NCI-H1694 (cell line): Measurements from ENCODE around the gene LRRC14B.
"Not testable (repeated sequence)": the region's sequence is repeated elsewhere in the genome, so short reads cannot be mapped to it uniquely, and the experiment has no call there.

Experiments
- DNase-seq: peaks from one replicate; lab custom pipeline; 2025; lab: John Stamatoyannopoulos, UW

Gene LRRC14B

DNA sequence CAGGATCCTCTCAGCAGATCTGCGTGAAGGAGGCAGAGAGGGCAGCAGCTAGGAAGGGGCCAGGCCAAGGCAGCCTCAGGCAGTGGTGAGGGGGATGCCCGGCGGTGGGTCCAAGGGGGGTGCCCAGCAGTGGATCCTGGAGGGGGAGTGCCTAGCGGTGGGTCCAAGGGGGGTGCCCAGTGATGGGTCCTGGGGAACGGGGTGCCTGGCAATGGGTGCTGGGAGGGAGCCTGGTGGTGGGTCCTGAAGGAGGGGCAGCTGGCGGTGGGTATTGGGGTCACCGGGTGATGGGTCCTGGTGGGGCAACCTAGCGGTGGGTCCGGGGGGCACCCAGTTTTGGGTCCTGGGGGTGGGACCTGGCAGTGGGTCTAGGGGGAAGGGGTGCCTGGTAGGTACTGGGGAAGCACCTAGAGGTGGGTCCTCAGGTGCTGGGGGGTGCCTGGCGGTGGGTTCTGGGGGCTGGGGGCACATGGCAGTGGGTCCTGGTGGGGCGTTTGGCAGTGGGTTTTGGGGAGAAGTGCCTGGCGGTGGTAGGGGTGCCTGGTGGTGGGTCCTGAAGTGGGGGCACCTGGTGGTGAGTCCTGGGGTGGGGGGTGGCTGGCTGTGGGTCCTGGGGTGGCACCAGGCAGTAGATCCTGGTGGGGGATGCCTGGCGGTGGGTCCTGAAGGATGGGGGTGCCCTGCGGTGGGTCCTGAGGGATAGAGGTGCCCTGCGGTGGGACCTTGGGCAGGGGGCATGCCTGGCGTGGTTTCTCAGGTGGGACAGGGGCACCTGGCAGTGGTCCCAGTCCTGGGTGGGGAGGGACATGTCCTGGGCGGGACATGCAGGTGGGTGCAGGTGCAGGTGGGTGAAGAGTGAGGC, 1.9 kb downstream of the LRRC14B start:
- no peak for DNase-seq

- no peak for DNase-seq
These were observed 2.8 kb downstream of the LRRC14B start for GRCh38 chr5:194102-194501.

GRCh38 chr5:194603-195209, 3.4 kb downstream of the LRRC14B start:
- DNase-seq = no peak

GRCh38 chr5:195401-196160, 4.3 kb downstream of the LRRC14B start:
- no peak for DNase-seq

GRCh38 chr5:196350-196749, 5.1 kb downstream of the LRRC14B start:
- DNase-seq = no peak

DNA sequence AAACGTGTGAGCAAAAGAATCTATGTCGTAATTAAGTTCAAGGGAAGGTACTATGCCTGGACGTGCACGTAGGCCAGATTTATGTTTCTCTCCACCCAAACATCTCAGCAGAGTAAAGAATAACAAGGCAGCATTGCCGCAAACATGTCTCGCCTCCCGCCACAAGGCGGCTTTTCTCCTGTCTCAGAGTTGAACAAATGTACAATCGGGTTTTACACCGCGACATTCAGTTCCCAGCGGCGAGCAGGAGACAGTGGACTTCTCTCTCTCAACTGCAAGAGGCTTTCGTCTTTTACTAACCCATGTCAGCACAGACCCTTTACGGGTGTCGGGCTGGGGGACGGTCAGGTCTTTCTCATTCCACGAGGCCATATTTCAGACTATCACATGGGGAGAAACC, 5.7 kb downstream of the LRRC14B start:
- not testable (repeated sequence) for DNase-seq

DNA sequence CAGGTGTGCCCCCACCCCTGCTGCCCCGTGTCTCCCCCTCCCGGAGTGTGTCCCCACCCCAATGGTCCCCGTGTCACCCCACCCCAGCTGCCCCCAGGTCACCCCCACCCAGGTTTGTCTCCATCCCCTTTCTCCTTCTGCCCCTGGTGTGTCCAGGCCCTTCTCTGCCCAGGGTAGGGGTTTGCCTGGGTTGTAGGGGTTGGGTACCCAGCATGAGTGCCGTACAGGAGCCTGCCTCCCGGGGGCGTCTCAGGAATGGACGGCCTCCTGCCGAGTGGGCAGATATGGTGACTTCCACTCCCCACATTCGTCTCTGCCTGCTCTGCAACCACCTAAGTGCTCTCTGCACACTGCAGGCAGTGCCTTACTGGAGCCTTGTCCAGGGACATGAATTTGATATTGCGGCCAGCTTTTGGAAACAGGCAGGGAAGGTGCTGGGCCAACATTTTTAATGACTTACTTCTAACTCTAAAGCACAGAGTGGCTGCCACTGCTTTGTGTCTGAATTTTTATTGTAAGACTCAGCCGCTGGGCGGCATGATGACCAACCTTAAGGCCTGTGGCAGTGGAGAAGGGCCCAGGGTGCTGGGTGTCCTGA, 6.7 kb downstream of the LRRC14B start:
- DNase-seq = no peak

DNA sequence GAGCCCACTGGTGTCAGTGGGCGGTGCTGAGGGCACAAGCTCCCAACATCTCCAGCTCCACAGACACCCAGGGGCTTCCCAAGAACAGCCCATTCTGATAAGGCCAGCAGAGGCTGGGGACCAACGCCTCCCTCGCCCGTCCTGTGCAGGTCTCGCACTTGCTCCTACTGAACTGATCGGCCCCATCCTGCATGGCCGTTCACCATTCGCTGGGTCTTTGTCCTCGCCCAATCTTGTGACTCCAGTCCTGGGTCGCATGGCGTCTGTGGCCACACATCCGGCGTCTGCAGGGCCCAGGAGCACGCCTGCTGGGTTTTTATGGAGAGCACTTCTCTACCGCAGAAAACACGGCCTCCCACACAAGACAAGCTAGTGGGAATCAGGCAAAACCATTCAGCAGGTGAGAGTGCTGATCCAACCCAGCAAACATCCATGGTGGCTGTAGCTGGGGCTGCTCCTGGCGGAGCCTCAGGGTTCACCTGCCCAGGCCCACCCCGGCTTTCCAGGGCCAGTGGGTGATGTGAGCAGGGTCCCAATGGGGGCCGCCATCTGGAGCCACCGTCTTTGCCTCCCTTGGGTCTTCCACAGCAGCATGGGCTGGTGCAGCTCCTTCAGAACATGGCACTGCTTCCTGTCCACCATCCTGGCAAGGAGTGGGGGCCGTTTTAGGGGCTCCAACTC, 7.4 kb downstream of the LRRC14B start:
- DNase-seq = no peak

- DNase-seq = no peak
These were observed 8.1 kb downstream of the LRRC14B start for GRCh38 chr5:199197-199949.

GRCh38 chr5:199950-200645, 8.8 kb downstream of the LRRC14B start:
- no peak for DNase-seq

DNA sequence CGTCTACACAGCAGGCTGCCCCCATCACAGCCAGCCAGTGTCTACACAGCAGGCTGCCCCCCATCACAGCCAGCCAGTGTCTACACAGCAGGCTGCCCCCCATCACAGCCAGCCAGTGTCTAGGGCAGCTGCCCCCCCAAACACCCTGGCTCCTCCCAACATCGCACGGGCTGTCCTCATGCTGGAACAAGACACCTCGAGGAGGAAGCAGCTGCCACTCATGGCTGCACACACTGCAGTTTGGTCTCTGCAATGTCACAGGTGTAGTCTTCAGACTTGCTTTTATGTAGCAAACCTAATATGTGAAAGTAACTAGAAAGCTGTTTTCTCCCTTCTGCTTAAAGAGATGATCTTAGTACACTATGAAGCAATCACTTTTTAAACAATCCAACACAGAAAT, 9.7 kb downstream of the LRRC14B start:
- DNase-seq = no peak

GRCh38 chr5:201672-202071, 10.4 kb downstream of the LRRC14B start:
- no peak for DNase-seq

DNA sequence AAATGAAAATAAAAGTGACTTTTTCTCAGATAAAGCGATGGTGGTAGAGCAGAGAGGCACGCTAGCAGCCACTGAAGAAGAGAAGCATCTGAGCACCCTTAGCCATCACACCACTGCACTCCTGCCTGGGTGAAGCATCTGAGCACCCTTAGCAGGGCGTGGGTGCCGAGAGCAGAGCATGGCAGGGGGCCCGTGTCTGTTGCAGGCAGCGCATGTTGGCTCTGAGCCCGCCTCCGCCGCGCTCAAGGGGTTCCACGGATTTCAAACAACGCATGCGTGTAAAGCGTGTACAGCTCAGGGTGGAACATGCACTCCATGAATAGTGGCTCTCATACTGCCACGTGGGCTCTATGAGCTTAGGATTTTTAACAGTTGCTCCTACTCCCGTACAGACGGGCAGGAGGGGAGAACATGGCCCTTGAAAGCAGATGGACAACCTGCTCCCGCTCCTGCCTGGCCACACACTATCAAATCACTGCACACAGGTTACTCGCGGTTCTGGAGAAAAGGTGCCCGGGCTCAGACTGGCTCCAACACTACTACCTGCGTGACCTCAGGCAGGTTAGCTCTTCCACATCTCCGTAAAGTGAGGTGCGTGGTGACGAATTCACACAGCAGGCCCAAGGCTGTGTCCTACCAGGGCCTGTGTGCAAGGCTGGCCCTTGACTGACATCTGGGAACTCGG, 12.1 kb downstream of the LRRC14B start:
- no peak for DNase-seq

DNA sequence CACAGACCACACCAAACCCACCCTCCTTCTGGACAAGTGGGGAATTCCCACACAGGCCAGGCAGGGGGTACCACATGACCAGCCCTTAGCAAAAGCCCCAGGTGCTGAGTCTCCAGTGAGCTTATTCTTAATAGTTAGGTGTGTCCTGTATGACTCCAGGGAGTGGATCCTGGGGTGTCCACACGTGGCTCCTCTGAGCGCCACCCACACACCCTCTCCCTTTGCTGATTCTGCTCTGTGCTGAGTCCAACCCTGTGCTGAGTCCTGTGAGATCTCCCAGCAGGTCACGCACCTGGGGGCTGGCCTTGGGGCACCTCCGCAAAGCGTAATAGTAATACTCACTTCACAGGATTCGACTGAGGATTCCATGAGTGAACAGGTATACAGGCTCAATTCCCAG, 12.7 kb downstream of the LRRC14B start:
- no peak for DNase-seq

DNA sequence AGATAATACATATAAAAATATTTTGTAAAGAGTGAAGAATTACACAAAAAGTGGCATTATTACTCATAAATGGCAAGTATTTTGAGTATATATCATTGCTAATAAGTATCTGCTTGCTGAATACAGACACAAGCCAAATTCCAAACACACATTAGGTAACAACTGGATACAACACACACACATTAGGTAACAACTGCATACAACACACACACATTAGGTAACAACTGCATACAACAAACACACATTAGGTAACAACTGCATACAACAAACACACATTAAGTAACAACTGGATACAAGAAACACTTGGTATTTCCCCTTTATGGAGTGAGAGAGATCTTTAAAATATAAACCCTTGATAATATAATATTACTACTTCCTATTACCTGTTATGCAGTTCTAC, 13.2 kb downstream of the LRRC14B start:
- no peak for DNase-seq

DNA sequence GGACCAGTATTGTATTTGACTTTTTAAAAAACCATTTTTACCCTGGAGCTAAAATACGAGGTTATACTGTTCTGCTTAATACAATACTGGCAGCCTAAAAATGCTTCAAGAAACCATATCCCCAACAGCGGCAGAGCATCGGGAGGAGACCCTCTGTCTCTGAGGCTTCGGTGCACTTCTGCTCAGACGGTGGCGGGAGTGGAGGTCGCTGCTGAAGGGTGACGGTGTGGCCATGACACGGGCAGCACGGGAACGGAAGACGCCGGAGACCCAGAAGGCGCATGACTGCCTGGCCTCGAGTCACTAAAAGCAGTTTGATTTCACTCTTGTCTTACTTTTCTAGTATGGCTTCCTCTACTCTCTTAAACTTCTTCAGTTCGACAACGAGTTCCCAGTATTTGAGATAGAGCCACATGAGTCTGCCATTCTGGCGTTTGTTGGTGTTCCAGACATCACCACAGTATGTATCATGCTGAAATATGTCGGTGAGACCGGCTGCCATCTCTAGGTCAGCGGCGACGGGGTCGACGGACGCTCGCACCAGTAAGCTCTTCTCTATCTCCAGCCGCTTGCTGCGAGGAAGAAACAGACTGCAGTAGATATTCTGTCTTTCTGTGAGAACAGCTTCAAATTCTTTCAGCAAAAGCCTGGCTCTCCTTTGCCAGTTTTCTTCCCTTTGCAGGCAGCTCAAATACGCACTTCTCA, 13.8 kb downstream of the LRRC14B start:
- DNase-seq = no peak

DNA sequence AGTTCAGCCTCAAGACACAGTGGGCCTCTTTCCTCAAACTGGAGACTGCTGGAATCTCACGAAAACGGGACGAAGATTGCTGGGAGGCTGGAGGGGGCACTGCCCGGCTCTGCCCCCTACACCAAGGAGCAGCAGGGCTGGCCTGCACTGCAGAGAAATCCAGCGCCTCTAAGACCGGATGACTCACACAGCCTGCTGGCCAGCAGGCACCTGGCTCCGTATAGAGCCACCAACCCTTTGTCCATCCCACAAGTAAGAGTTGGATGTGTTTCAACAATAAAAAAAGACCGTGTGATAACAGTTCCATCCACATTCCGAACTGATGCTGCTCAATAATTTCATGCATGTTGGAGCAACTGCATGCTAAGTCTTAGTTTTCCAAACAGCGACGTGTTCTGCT, 15.1 kb downstream of the LRRC14B start:
- DNase-seq = no peak

DNA sequence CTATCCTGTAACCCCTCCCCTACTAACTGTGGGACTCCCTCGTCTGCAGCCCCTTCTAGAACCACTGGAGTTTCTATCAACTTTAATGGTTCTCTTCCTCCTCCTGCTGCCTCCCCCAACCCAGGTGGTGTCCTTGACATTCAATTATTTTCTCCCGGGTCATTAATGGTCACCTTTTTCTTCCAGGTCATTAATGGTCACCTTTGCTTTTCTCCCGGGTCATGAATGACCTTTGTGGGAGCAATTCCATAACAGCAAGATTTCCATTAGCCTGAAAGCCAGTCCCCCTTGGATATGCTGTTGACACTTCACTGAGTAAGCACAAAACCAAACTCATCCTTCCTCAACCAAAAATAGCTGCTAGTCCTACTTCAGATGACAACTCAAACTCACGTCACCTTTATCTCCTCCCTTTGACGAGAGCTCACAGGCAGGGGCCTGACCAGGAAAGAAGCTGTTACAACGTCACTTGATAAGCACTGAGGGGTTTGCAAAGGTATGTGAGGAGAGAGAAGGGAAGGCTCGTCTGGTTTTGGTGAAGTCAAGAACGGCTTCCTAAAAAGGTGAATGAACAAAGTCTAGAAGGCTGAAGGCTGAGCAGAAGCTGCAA, 15.7 kb downstream of the LRRC14B start:
- no peak for DNase-seq

DNA sequence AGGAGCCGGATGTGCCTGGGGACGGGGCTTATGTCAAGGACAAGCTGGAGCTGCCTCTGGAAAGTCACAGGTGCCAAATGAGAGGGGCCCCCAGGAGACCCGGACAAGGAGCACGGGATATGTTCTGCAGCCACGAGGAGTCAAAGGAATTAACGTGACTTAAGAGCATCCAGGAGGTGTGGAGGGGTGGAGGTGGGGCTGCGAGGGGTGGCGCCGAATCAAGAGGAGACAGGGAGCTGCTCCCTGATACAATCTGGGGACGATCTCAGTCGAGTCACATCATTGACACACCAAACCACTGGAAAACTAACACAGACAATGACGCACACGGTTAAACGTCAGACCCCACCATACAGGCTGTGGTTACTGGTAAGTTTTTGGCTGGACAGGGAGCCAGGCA, 16.3 kb downstream of the LRRC14B start:
- DNase-seq = no peak
